Osteoblast (primary cell): ENCODE data around the gene RASA3. TPM values are rescaled to one million over a fixed set of nuclear protein-coding genes. Genes with fewer than 3 reads are reported as not detected.

Experiments
- DNase-seq: peaks from one replicate; pipeline ENCODE4 v3.0.0; 2011; ENCODE audit warnings: low spot score, mixed read lengths; ENCODE audit not compliant: insufficient read length; ENCODE audit errors: missing footprints
- H2AFZ ChIP-seq: 2 replicates; pipeline ENCODE4 v1.6.0; 2011; ENCODE audit warnings: mild to moderate bottlenecking, low read length
- H3K27ac ChIP-seq: 2 replicates; pipeline ENCODE4 v1.5.1; 2011; ENCODE audit warnings: mild to moderate bottlenecking, low read depth, low read length, moderate library complexity
- H3K27me3 ChIP-seq: 2 replicates; pipeline ENCODE4 v1.6.0; 2012; ENCODE audit warnings: mild to moderate bottlenecking, control low read depth, inconsistent platforms, low read length, moderate library complexity; ENCODE audit not compliant: insufficient read depth
- H3K36me3 ChIP-seq: 2 replicates; pipeline ENCODE4 v1.5.1; 2011; ENCODE audit warnings: mild to moderate bottlenecking, low read length, control low read depth, moderate library complexity; ENCODE audit not compliant: insufficient read depth
- H3K4me1 ChIP-seq: 2 replicates; pipeline ENCODE4 v1.5.1; 2011; ENCODE audit warnings: mild to moderate bottlenecking, low read length, control low read depth, moderate library complexity; ENCODE audit not compliant: insufficient read depth
- H3K4me2 ChIP-seq: 2 replicates; pipeline ENCODE4 v1.6.0; 2011; ENCODE audit warnings: mild to moderate bottlenecking, low read length; ENCODE audit not compliant: insufficient read depth
- H3K4me3 ChIP-seq: fragments of 200-600 bp; sonication (generic); 3 replicates; pipeline ENCODE4 v1.5.1; 2012; ENCODE audit warnings: mild to moderate bottlenecking, low read length, inconsistent platforms; ENCODE audit not compliant: insufficient read depth
- H3K79me2 ChIP-seq: 2 replicates; pipeline ENCODE4 v1.6.0; 2012; ENCODE audit warnings: mild to moderate bottlenecking, low read length, control low read depth, inconsistent platforms; ENCODE audit not compliant: insufficient read depth
- H3K9me3 ChIP-seq: 2 replicates; pipeline ENCODE4 v1.5.1; 2011; ENCODE audit warnings: low read depth, low read length, control low read depth
- H4K20me1 ChIP-seq: 2 replicates; pipeline ENCODE4 v1.6.0; 2012; ENCODE audit warnings: mild to moderate bottlenecking, low read length, control low read depth; ENCODE audit not compliant: insufficient read depth
- total RNA-seq: library from RNA; depleted of rRNA; stranded (reverse); fragments of >200 nt; gene quantifications from 2 replicates; pipeline ENCODE4 v1.2.3, GENCODE V29; 2012
- TF ChIP-seq, protein P1 (sequence below): IDR thresholded peaks from 2 replicates; pipeline ENCODE4 v1.5.1; 2011; ENCODE audit warnings: mild to moderate bottlenecking, low read depth, low read length, moderate library complexity; ENCODE audit errors: extremely low read depth

The RASA3 gene
- total RNA-seq, 1 donor, result 41.3 TPM

- TF ChIP-seq, protein P1, sequence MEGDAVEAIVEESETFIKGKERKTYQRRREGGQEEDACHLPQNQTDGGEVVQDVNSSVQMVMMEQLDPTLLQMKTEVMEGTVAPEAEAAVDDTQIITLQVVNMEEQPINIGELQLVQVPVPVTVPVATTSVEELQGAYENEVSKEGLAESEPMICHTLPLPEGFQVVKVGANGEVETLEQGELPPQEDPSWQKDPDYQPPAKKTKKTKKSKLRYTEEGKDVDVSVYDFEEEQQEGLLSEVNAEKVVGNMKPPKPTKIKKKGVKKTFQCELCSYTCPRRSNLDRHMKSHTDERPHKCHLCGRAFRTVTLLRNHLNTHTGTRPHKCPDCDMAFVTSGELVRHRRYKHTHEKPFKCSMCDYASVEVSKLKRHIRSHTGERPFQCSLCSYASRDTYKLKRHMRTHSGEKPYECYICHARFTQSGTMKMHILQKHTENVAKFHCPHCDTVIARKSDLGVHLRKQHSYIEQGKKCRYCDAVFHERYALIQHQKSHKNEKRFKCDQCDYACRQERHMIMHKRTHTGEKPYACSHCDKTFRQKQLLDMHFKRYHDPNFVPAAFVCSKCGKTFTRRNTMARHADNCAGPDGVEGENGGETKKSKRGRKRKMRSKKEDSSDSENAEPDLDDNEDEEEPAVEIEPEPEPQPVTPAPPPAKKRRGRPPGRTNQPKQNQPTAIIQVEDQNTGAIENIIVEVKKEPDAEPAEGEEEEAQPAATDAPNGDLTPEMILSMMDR, result no peak
- peak; percentile 94 for DNase-seq
- Histone ChIP-seq H3K4me1 (peaks cover 6% of the 10 kb centered on the region), H3K4me2 (no peak overlapping the region), H2AFZ (no peak overlapping the region), H4K20me1 (no peaks in the 10 kb centered on the region), H3K79me2 (no peaks in the 10 kb centered on the region), H3K27ac (no peak overlapping the region), H3K36me3 (peaks cover 52% of the 10 kb centered on the region), H3K9me3 (no peaks in the 10 kb centered on the region), H3K27me3 (no peaks in the 10 kb centered on the region), H3K4me3 (no peak overlapping the region)
Measured at GRCh38 chr13:113970810-113971470, 161.5 kb downstream of the RASA3 start.

DNA sequence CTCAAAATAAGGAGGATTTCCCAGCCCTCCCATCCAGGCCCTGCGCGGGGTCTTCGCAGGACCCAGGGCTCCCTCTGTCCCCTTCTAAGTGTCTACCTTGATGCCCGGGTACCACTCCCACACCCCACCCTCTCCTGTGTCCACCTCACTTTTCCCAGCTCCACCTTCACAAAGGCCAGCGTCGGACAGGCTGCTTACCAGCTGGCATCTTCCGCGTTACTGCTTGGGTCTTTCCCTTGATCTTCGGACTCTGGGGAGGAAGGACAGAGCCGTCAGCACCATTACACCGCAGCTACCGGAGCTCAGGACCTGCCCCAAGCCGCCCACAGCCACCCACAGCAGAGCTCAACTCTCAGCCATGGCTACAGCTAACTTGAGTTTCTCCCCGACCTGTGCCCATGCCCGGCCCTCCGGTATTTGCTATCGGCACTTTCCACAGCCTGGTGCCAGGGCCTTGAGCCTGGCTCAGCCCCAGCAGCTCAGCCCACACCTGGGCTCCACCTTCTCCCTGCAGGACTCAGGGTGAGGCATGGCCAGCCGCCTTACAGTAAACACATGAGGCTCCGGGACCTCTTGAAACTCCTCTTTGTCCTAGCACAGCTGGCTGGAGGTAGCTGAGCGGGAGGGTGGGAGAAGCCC lies 162.3 kb downstream of the RASA3 start:
- H3K27ac ChIP-seq, result no peak overlapping the region
- TF ChIP-seq, protein P1, result no peak
- H2AFZ ChIP-seq, result no peak overlapping the region
- no peaks in the 10 kb centered on the region for H4K20me1 ChIP-seq
- H3K4me3 ChIP-seq, result no peak overlapping the region
- H3K79me2 ChIP-seq, result no peaks in the 10 kb centered on the region
- peaks cover 6% of the 10 kb centered on the region for H3K4me1 ChIP-seq
- H3K36me3 ChIP-seq, result peaks cover 46% of the 10 kb centered on the region
- H3K4me2 ChIP-seq, result no peak overlapping the region
- no peaks in the 10 kb centered on the region for H3K27me3 ChIP-seq
- H3K9me3 ChIP-seq, result no peaks in the 10 kb centered on the region
- no peak for DNase-seq

DNA sequence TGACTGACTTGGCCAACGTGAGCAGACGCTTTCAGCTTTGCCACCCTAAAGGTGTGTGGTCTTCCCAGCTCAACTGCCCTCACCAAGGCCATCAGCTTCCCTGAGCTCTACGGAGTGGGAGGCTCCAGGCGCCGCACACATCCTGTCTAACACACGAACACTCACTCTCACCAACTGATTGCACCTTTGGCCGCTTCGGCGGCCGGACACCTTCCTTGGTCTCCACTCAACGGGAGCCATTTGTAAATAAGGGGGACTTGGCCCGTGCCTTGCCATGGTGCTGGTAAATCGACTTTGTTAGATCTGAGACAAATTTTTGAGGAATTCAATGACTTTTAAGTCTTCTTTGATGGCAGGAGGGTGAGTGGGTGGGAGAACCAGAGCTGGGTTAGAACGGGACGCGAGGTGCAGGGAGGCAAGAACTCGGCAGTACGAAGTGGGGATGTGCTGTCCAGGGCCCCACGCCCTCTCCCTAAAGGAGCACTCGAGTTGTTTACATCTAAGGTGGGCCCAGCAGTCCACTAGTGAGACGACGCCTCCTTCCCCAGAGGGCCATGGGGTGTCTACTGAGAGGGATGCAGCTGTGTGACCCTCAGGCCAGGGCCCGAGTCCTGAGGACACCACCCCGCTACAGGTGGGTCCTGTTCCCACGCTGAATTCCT lies 163.0 kb downstream of the RASA3 start:
- TF ChIP-seq, protein P1, result no peak
- no peaks in the 10 kb centered on the region for H4K20me1 ChIP-seq
- no peaks in the 10 kb centered on the region for H3K9me3 ChIP-seq
- no peak for DNase-seq
- peaks cover 39% of the 10 kb centered on the region for H3K36me3 ChIP-seq
- H3K4me1 ChIP-seq, result peaks cover 6% of the 10 kb centered on the region
- no peak overlapping the region for H2AFZ ChIP-seq
- no peak overlapping the region for H3K27ac ChIP-seq
- no peak overlapping the region for H3K4me3 ChIP-seq
- no peak overlapping the region for H3K4me2 ChIP-seq
- H3K79me2 ChIP-seq, result no peaks in the 10 kb centered on the region
- no peaks in the 10 kb centered on the region for H3K27me3 ChIP-seq
